Activated CD4-positive, alpha-beta T cell treated with anti-CD3 and anti-CD28 coated beads, Interleukin-2, amount 50 U/mL, for 16 hours (primary cell): ENCODE results near the gene LRRC73.
"Not testable (repeated sequence)": the region's sequence is repeated elsewhere in the genome, so short reads cannot be mapped to it uniquely, and the experiment has no call there.

ENCODE experiments used
- DNase-seq: peaks from one replicate; pipeline ENCODE4 v3.0.0-alpha.2; 2020

LRRC73 gene

DNA sequence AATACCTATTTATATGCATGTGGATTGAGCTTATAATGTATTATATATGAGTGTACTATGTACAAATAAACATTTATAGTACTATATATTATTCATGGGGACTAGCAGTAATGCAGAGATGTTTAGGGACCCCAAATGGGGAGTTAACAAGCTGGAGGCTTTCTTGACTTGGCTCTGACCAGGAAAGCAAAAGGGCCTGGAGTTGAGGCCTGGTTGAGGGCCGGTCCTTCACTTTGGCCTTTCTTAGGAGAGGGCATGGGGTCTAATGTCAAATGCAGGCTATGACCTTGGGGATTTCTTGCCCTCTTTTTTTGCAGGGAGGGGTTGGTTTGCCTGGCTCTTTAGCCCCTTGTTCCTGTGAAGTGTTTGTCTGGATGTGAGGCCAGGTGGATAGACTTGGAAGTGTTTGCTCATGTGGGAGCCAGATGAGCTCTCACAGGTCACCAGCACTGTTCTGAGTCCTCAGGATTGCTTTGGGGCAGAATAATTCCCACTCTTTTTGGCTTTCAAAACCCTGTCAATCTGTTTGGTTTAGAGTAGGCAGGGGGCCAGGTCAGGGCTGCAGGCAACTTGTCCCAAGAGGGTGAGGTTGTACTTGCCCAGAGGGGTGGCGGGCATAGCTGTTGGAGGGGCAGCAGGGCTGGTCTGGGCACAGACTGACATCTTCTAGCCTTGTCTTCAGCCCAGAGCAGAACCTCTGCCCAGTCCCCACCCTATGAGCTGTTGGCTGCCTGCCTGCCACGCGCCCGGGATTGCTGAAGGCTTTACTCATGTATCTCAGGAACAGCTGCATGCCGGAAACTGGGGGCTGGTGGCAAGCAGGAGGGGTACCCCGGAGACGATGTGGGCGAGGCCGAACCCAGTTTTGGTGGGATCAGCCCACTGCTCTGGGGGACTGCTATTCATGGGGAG is 18.1 kb downstream of the LRRC73 start:
- no peak for DNase-seq

GRCh38 chr6:43490523-43490939 is 19.6 kb downstream of the LRRC73 start:
- DNase-seq = no peak

DNA sequence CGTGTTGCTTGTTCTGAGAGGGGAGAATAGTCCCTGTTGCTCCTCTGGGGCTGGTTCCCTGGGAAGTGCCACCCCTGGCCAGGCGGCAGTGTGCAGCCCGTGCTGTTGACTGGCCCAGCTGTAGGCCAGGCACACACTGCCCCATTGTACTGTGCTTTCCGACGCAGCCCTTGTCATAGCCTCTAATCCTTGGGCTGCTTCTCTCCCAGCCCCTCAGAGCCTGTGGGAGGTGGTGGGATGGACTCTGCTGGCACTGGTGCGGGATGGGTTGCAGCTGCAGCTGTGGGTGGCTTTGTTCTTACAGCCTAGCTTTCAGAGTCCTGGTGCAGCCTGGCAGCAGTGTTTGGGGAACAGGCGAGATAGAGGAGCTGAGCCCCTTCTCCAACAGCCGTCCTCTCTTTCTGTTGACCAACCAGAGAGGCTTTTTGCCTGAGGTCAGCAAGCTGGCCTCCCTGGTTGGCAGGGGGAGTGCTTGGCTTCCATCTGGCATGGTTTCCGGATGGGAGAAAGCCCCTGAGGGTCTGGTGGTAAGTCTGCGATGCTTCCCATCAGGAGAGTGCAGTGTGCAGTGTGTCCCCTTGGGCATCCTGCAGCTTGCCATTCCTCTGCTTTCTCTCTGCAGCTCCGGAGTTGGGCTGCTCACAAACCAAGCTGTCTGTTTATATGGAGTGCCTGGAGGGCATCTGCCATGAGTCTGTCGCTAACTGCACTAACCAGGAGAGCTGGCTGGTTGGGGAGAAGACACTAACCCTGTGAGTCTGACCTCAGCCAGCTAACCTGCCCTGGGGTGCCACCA is 20.7 kb downstream of the LRRC73 start:
- no peak for DNase-seq

DNA sequence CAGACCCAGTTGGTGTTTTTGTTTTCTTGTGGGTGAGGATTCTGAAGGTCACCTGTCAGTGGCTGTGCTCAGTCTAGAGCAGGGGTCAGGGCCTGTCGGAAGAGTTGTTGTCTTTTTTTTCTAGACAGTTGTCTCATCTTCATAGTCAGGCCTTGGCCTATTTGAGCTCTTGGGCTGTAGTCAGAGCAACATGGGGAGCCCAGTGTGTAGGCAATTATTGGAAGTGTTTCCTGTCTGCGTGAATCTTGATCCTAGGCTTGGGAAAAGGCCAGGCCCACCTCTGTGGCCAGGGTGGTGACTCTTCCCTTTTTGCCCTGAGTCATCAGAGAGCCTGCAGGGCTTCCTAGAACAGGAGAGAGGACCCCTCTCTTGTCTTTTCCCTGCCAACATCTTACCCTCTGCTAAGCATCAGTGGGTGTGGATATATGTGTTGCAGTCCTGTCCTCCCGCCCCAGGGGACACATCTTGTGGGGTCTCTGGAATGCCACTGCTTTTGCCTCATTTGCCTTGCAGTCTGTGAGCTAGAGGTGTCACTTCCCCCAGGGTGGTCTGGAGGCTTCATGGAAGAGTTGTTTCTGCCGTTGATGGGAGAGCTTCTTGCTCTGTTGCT is 21.4 kb downstream of the LRRC73 start:
- DNase-seq = no peak

- DNase-seq = peak; percentile 36
These were observed 28.4 kb downstream of the LRRC73 start for GRCh38 chr6:43481591-43482236.

- peak; percentile 40 for DNase-seq
These were observed 29.1 kb downstream of the LRRC73 start for GRCh38 chr6:43481075-43481474.

- no peak for DNase-seq
These were observed 32.2 kb downstream of the LRRC73 start for GRCh38 chr6:43478008-43478372.

DNA sequence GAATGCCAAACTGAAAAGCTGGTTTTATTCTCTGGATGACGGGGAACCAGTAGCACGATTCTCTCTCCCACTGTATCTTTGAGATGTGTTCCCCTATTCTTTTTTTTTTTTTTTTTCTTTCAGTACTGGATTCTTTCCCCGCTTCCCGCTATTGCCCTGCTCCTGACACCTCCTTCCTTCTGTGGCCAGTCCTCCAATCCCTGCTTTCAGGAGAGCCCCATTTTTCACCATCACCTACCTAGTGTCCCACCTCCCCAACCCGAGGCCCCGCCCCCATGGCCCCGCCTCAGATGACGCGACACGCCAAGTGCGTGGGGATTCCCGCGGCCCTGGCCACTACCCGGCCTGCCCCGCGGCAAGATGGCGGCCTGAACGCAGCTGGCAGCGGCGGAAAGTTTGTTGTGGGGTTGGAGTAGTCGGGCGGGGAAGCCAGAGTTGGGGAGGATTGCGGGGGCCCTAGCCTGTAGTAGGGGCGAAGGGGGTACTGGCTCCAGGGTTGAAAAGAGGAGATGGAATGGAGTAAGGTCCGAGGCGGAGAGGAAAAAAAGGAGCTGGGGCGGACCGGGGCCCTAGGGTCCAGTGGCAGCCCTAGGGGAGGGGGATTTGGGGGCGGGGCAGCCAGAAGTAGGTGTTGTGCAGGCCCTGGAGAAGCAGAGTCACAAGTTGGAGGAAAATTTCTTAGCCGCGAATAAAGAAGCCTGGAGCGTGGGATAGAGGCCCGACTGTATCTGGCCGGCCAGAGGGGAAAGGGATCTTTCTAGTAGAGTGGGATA is 32.7 kb downstream of the LRRC73 start, which contains the start of gene TJAP1:
TJAP1 (plus strand) TSS at position 336 of the 773 bp plus-strand sequence. CDS start 21,432 bp downstream, outside the sequence.
- peak; percentile 95 for DNase-seq

GRCh38 chr6:43476746-43477145 is 33.4 kb downstream of the LRRC73 start:
- DNase-seq = no peak

GRCh38 chr6:43475516-43475915 is 34.6 kb downstream of the LRRC73 start:
- no peak for DNase-seq

GRCh38 chr6:43472515-43472914 is 37.6 kb downstream of the LRRC73 start:
- DNase-seq = no peak

- DNase-seq = no peak
These were observed 38.7 kb downstream of the LRRC73 start for GRCh38 chr6:43471399-43471798.

DNA sequence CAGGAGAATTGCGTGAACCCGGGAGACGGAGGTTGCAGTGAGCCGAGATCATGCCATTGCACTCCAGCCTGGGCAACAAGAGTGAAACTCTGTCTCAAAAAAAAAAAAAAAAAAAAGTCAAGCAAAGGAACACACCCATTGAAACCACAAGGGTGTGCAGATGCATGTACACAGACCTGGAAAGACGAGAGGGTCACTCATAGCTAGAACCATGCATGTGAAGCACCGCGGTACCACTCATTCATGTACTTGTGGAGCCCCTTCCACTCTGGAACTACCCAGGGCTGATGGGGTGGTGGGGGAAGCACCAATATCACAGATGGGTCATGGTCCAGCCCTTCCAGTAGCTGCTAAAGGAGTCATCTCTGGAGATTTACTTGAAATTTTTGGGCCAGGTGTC is 40.2 kb downstream of the LRRC73 start:
- no peak for DNase-seq

- no peak for DNase-seq
These were observed 41.1 kb downstream of the LRRC73 start for GRCh38 chr6:43468748-43469681.

DNA sequence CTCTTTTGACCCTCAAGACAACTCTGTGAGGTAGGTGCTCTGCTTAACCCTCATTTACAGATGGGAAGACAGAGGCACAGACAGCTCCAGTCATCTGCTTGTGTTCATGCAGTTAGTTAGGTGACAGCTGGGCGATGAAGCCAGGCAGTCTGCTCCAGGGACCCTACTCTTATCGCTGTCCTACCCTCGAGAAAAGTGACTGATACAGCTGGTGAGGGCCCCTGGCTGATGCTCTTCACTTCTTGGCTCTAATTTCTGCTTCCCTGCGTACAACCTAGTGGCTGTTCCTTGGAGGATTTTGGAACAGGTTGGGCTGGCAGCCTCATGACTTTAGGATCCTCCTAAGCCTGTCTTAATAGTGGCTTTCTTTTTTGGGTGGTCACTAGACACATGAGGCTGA is 41.9 kb downstream of the LRRC73 start:
- DNase-seq = no peak

- DNase-seq = no peak
These were observed 42.4 kb downstream of the LRRC73 start for GRCh38 chr6:43467752-43468151.

- DNase-seq = not testable (repeated sequence)
These were observed 42.9 kb downstream of the LRRC73 start for GRCh38 chr6:43467265-43467664.

- no peak for DNase-seq
These were observed 44.2 kb downstream of the LRRC73 start for GRCh38 chr6:43465948-43466347.

DNA sequence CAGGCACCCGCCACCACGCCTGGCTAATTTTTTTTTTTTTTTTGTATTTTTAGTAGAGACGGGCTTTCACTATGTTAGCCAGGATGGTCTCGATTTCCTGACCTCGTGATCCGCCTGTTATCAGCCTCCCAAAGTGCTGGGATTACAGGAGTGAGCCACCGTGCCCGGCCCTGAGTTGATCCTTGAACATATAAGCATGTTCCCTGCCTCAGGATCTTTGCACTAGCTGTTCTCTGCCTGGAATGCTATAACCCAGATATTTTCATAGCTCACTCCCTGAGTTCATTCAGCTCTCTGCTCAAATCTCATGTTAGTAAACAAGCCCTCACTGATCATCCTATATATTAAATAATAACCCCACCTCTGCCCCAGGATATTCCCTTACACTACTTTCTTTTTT is 45.8 kb downstream of the LRRC73 start:
- DNase-seq = no peak

GRCh38 chr6:43461936-43462335 is 48.2 kb downstream of the LRRC73 start:
- no peak for DNase-seq

DNA sequence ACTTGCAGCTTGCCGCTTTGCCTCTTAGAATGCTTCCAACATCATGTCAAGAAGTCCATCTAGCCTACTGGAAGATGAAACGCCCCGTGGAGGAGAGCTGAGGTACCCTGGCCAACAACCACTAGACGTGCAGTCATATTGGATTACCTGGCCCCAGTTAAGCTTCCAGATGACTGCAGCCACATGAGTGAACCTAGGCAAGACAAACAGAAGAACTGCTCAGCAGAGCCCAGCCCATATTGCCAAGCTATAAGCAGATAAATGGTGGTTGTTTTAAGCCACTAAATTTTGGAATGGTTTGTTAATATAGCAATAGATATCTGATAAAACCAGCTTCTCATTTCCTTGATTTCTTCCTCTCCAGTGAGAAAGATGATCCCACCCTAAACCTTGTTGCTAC is 50.1 kb downstream of the LRRC73 start:
- DNase-seq = no peak
